ENCODE data around the gene NCL.
A peak's percentile ranks its signal among the peaks of the same experiment; 100 is the strongest.

DNA sequence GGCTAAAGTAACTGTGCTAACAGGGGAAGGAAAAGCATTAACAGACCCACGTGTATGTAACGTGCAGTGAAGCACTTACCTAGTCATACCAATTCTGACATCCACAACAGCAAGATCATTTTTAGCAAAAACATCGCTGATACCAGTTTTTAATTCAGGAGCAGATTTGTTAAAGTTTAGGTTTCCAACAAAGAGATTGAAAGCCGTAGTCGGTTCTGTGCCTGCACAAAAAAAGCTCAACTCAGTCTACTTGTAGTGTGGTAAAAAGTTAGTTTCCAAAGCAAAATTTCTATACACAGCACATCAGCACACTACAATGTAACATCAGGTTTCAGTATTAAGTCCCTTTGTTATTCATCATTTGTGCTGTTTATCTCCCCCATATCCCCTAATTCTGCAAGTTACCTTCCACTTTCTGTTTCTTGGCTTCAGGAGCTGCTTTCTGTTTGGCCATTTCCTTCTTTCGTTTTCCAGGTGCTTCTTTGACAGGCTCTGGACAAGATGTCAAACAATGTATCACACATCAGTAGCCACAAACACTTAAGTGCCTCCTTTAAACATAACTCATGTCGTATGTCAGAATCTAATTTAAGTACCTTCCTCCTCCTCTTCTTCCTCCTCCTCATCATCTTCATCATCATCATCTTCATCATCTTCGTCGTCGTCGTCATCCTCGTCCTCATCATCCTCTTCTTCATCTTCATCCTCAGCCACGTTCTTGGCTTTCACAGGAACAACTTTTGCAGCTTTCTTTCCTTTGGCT lies 4.0 kb downstream of the NCL start:
- TF ChIP-seq POLR2AphosphoS5 (IDR thresholded peaks at IDR 0.05; ENCODE audit: low read depth, low read length) (peak; percentile 36; the same call in 1 of the 2 replicates), POLR2A (IDR thresholded peaks at IDR 0.05; ENCODE audit: low read depth, low read length) (no peak; the same call in 1 of the 2 replicates)
